Panc1 (cell line): ENCODE data around the gene VRK3. TPM values are rescaled to one million over a fixed set of nuclear protein-coding genes. Genes with fewer than 3 reads are reported as not detected.

Experiments
- ATAC-seq: fragments of 200-7000 bp; cut with Tn5 transposase; 2 replicates; pipeline ENCODE4 v1.9.1; 2020; ENCODE audit warnings: mild to moderate bottlenecking, moderate library complexity
- BruUV-seq: library from RNA; stranded (reverse); fragments of 400-500 nt; replicated peaks from 2 replicates; lab custom pipeline; 2021; lab: Mats Ljungman, UMichigan
- CTCF ChIA-PET: fragments of 300-600 bp; sonication (Branson Sonifier 250); formaldehyde crosslinking; loops from one replicate; lab custom pipeline; 2022; ENCODE audit warnings: antibody characterized with exemption; lab: Charles Lee
- POLR2A ChIA-PET: fragments of 300-600 bp; sonication (Branson Sonifier 250); formaldehyde crosslinking; loops from one replicate; lab custom pipeline; 2022; ENCODE audit warnings: antibody characterized with exemption; lab: Charles Lee
- DNase-seq: peaks from one replicate; pipeline ENCODE4 v3.0.0-alpha.2; 2010; ENCODE audit warnings: low read depth, low spot score
- H3K27ac ChIP-seq: 2 replicates; pipeline ENCODE4 v1.5.1; 2011; ENCODE audit warnings: mild to moderate bottlenecking, low read length, inconsistent platforms
- H3K27me3 ChIP-seq: fragments of 200-500 bp; sonication (Bioruptor generic); 2 replicates; pipeline ENCODE4 v1.6.0; 2014; ENCODE audit warnings: low read length, inconsistent platforms; ENCODE audit not compliant: control insufficient read depth, insufficient read depth
- H3K36me3 ChIP-seq: fragments of 200-500 bp; sonication (Bioruptor generic); 2 replicates; pipeline ENCODE4 v1.5.1; 2014; ENCODE audit warnings: inconsistent platforms, mild to moderate bottlenecking, low read length, moderate library complexity; ENCODE audit not compliant: control insufficient read depth, insufficient read depth
- H3K4me1 ChIP-seq: 2 replicates; pipeline ENCODE4 v1.5.1; 2011; ENCODE audit warnings: inconsistent platforms, mild to moderate bottlenecking, low read length, moderate library complexity; ENCODE audit not compliant: control insufficient read depth, insufficient read depth
- H3K4me3 ChIP-seq, 2 experiments: 2 replicates each; pipeline ENCODE4 v1.5.1; 2011 to 2012; ENCODE audit warnings: low read depth in 2 of 2, low read length in 2 of 2, mild to moderate bottlenecking in 2 of 2, inconsistent platforms in 1 of 2, moderate library complexity in 1 of 2
- H3K9me3 ChIP-seq: fragments of 200-500 bp; sonication (Bioruptor generic); 2 replicates; pipeline ENCODE4 v1.5.1; 2014; ENCODE audit warnings: low read depth, mild to moderate bottlenecking, inconsistent platforms, low read length, moderate library complexity; ENCODE audit not compliant: control insufficient read depth, insufficient read depth
- CTCF ChIP-seq: fragments of 450-650 bp; IDR thresholded peaks from 2 replicates; pipeline ENCODE4 v1.5.1; 2017; ENCODE audit warnings: mild to moderate bottlenecking
- POLR2AphosphoS5 ChIP-seq: IDR thresholded peaks from 2 replicates; pipeline ENCODE4 v1.6.1; 2012; ENCODE audit warnings: mild to moderate bottlenecking, low read depth, low read length, moderate library complexity
- SIN3A ChIP-seq: IDR thresholded peaks from 2 replicates; pipeline ENCODE4 v1.6.1; 2012; ENCODE audit warnings: low read depth, mild to moderate bottlenecking, low read length, moderate library complexity, borderline replicate concordance; ENCODE audit not compliant: insufficient read depth
- TCF7L2 ChIP-seq: IDR thresholded peaks from 2 replicates; pipeline ENCODE4 v1.6.1; 2011; ENCODE audit warnings: mild to moderate bottlenecking, low read depth, low read length, inconsistent platforms
- in situ Hi-C: cut with HindIII; loops from 2 replicates; pipeline ENCODE4 v1.10.0; 2016; ENCODE audit warnings: low sequenced_read_pairs, low pct_unique_long_range_greater_than_20kb
- intact Hi-C: fragments of 100-400 bp; cut with micrococcal nuclease; formaldehyde crosslinking; loops from one replicate; pipeline ENCODE4 v1.10.0; 2022; ENCODE audit not compliant: unreplicated experiment
- total RNA-seq: library from RNA; stranded (reverse); gene quantifications from one replicate; pipeline ENCODE4 v1.2.1, GENCODE V29; 2021; ENCODE audit not compliant: unreplicated experiment
- TF ChIP-seq, protein P1 (sequence below), 2 experiments: IDR thresholded peaks; 2 replicates each; pipeline ENCODE4 v1.6.1; 2011 to 2012; ENCODE audit warnings: low read depth in 2 of 2, control low read depth in 1 of 2, low read length in 1 of 2, mild to moderate bottlenecking in 1 of 2, moderate library complexity in 1 of 2; ENCODE audit not compliant: insufficient read depth in 1 of 2

Gene VRK3
- total RNA-seq, 1 experiment from 2014 or later, result 32.6 TPM

DNA sequence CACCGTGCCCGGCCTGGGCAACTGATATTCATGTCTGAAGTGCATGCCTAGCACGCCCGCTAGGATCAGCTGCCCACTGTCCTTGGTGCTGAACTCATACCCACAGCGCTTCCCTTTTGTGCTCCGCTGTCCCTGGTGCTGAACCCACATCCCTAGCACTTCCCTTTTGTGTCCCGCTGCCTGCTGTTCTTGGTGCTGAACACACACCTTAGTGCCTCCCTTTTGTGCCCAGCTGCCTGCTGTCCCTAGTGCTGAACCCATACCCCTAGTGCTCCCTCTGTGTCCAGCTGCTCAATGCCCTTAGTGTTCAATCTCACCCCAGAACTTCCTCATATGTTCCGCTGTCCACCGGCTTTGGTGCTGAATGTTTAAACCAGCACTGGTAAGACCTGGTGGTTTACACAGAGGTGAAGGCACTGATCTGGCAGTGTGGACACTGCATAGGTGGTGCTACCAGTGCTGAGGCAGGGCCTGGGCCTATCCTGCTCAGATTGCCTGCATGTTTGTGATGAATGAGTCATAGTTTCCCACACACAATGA, 37.9 kb downstream of the VRK3 start:
- TF ChIP-seq, protein P1, sequence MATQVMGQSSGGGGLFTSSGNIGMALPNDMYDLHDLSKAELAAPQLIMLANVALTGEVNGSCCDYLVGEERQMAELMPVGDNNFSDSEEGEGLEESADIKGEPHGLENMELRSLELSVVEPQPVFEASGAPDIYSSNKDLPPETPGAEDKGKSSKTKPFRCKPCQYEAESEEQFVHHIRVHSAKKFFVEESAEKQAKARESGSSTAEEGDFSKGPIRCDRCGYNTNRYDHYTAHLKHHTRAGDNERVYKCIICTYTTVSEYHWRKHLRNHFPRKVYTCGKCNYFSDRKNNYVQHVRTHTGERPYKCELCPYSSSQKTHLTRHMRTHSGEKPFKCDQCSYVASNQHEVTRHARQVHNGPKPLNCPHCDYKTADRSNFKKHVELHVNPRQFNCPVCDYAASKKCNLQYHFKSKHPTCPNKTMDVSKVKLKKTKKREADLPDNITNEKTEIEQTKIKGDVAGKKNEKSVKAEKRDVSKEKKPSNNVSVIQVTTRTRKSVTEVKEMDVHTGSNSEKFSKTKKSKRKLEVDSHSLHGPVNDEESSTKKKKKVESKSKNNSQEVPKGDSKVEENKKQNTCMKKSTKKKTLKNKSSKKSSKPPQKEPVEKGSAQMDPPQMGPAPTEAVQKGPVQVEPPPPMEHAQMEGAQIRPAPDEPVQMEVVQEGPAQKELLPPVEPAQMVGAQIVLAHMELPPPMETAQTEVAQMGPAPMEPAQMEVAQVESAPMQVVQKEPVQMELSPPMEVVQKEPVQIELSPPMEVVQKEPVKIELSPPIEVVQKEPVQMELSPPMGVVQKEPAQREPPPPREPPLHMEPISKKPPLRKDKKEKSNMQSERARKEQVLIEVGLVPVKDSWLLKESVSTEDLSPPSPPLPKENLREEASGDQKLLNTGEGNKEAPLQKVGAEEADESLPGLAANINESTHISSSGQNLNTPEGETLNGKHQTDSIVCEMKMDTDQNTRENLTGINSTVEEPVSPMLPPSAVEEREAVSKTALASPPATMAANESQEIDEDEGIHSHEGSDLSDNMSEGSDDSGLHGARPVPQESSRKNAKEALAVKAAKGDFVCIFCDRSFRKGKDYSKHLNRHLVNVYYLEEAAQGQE (IDR thresholded peaks at IDR 0.05; ENCODE audit: insufficient read depth in 1 of 2, low read depth in 2 of 2, low read length in 1 of 2), result peak; percentile 99 to 100
- TF ChIP-seq SIN3A (peak; percentile 97), TCF7L2 (no peak)
- in situ Hi-C loops, result no loop called here
- Histone ChIP-seq H3K36me3 (no peaks in the 10 kb centered on the region; the same call in 1 of the 2 replicates), H3K27ac (no peak overlapping the region), H3K9me3 (no peaks in the 10 kb centered on the region), H3K27me3 (no peaks in the 10 kb centered on the region), H3K4me1 (no peaks in the 10 kb centered on the region), H3K4me3 (no peak overlapping the region)
- DNase-seq (peak; percentile 5), ATAC-seq (peak; percentile 48)
- CTCF ChIA-PET, result interaction anchor here (0.5 to 0.7 kb wide), 2 partner anchors 48 to 293 kb away, joined by 4 to 6 read pairs; no protein-coding TSS in a partner anchor
- intact Hi-C loops, result no loop called here
- POLR2A ChIA-PET, result no interaction called here
- no TSS peak for BruUV-seq

GRCh38 chr19:49986354-49986753, 38.8 kb downstream of the VRK3 start:
- POLR2A ChIA-PET, result no interaction called here
- TF ChIP-seq TCF7L2 (no peak), POLR2AphosphoS5 (no peak), CTCF (no peak)
- TF ChIP-seq, protein P1 (IDR thresholded peaks at IDR 0.05; ENCODE audit: insufficient read depth in 1 of 2, low read depth in 2 of 2, low read length in 1 of 2), result peak in 1 of 2 experiments; percentile 66; a peak in 1 of 4 replicates
- intact Hi-C loops, result no loop called here
- H3K27ac ChIP-seq, result no peak overlapping the region
- DNase-seq (no peak), ATAC-seq (no peak)
- no peaks in the 10 kb centered on the region for H3K27me3 ChIP-seq
- no peaks in the 10 kb centered on the region for H3K4me1 ChIP-seq
- no peak overlapping the region for H3K4me3 ChIP-seq
- CTCF ChIA-PET, result interaction anchor here (0.5 kb wide), 1 partner anchor 89 kb away, joined by 5 read pairs; no protein-coding TSS in a partner anchor
- no peaks in the 10 kb centered on the region for H3K9me3 ChIP-seq
- no peaks in the 10 kb centered on the region; the same call in 1 of the 2 replicates for H3K36me3 ChIP-seq
- BruUV-seq, result no TSS peak
- in situ Hi-C loops, result no loop called here
